HepG2 (cell line): ENCODE data around the gene FAM229A. TPM values are rescaled to one million over a fixed set of nuclear protein-coding genes. Genes with fewer than 3 reads are reported as not detected.

Source experiments
- KDM1A ChIP-seq: IDR thresholded peaks from 2 replicates; pipeline ENCODE4 v1.6.1; 2016; ENCODE audit warnings: missing compliant biosample characterization
- NBN ChIP-seq: fragments of 450-650 bp; conservative IDR thresholded peaks from 2 replicates; pipeline ENCODE4 v1.6.1; 2017
- NFATC3 ChIP-seq: sonication (generic); formaldehyde crosslinking; IDR thresholded peaks from 2 replicates; pipeline ENCODE4 v1.5.1; 2020; ENCODE audit warnings: mild to moderate bottlenecking, missing genetic modification reagents
- NFIB ChIP-seq: sonication (generic); formaldehyde crosslinking; IDR thresholded peaks from 2 replicates; pipeline ENCODE4 v1.9.0; 2021; ENCODE audit warnings: missing genetic modification reagents, mild to moderate bottlenecking, borderline replicate concordance
- POLR2AphosphoS2 ChIP-seq: IDR thresholded peaks from 2 replicates; pipeline ENCODE4 v1.6.1; 2011; ENCODE audit warnings: low read depth, low read length, improper control_type of control experiment
- SETDB1 ChIP-seq: sonication (generic); formaldehyde crosslinking; IDR thresholded peaks from 2 replicates; pipeline ENCODE4 v1.5.1; 2020; ENCODE audit warnings: missing genetic modification reagents, mild to moderate bottlenecking, borderline replicate concordance
- SMYD3 ChIP-seq: sonication (generic); formaldehyde crosslinking; IDR thresholded peaks from 2 replicates; pipeline ENCODE4 v1.8.1; 2023; ENCODE audit warnings: mild to moderate bottlenecking, missing genetic modification reagents
- TIGD3 ChIP-seq: sonication (generic); formaldehyde crosslinking; IDR thresholded peaks from 2 replicates; pipeline ENCODE4 v1.5.1; 2020; ENCODE audit warnings: mild to moderate bottlenecking, missing genetic modification reagents, borderline replicate concordance
- ZBTB8A ChIP-seq: sonication (generic); formaldehyde crosslinking; IDR thresholded peaks from 2 replicates; pipeline ENCODE4 v1.4.0; 2020; ENCODE audit warnings: mild to moderate bottlenecking, low read depth, missing genetic modification reagents, borderline replicate concordance
- ZNF205 ChIP-seq: IDR thresholded peaks from 2 replicates; pipeline ENCODE4 v1.6.1; 2018; ENCODE audit warnings: missing biosample characterization, missing genetic modification reagents
- ZNF280B ChIP-seq: sonication (generic); formaldehyde crosslinking; IDR thresholded peaks from 2 replicates; pipeline ENCODE4 v1.5.0; 2020; ENCODE audit warnings: missing genetic modification reagents, mild to moderate bottlenecking, borderline replicate concordance
- ZNF350 ChIP-seq: sonication (generic); formaldehyde crosslinking; IDR thresholded peaks from 2 replicates; pipeline ENCODE4 v1.4.0; 2020; ENCODE audit warnings: mild to moderate bottlenecking, low read depth, missing genetic modification reagents, borderline replicate concordance
- ZNF503 ChIP-seq: sonication (generic); formaldehyde crosslinking; IDR thresholded peaks from 2 replicates; pipeline ENCODE4 v1.4.0; 2020; ENCODE audit warnings: missing genetic modification reagents
- ZNF589 ChIP-seq: sonication (generic); formaldehyde crosslinking; conservative IDR thresholded peaks from 2 replicates; pipeline ENCODE4 v1.8.0; 2022; ENCODE audit warnings: mild to moderate bottlenecking, moderate library complexity, missing genetic modification reagents
- ZNF691 ChIP-seq: sonication (generic); formaldehyde crosslinking; IDR thresholded peaks from 2 replicates; pipeline ENCODE4 v1.4.0; 2020; ENCODE audit warnings: missing genetic modification reagents, low read depth, mild to moderate bottlenecking, borderline replicate concordance
- ZNF770 ChIP-seq: sonication (generic); formaldehyde crosslinking; IDR thresholded peaks from 2 replicates; pipeline ENCODE4 v1.5.0; 2020; ENCODE audit warnings: mild to moderate bottlenecking, missing genetic modification reagents
- ZSCAN31 ChIP-seq: sonication (generic); formaldehyde crosslinking; IDR thresholded peaks from 2 replicates; pipeline ENCODE4 v1.5.0; 2020; ENCODE audit warnings: low read depth, mild to moderate bottlenecking, missing genetic modification reagents
- polyA plus RNA-seq, 8 experiments: library from polyadenylated mRNA; depleted of rRNA in 3 of 8; stranded (reverse) in 7 of 8; unstranded in 1 of 8; fragments of >200 nt; fragmentation: Illumina TruSeq in 4 of 8; extraction: Trizol in 4 of 8; gene quantifications; 2 replicates each; pipeline versions ENCODE4 v1.2.1 to v1.2.3, GENCODE V29; 2011 to 2016; ENCODE audit warnings: low read depth in 4 of 8, missing spikeins in 1 of 8, mixed read lengths in 1 of 8; ENCODE audit not compliant: insufficient read depth in 1 of 8
- total RNA-seq, 5 experiments: library from RNA; depleted of rRNA; stranded (reverse); fragments of >200 nt; fragmentation: Illumina TruSeq; extraction: Trizol; gene quantifications; 2 replicates each; pipeline ENCODE4 v1.2.3, GENCODE V29; 2016; ENCODE audit warnings: low read depth in 1 of 5

Gene FAM229A
- total and polyA plus RNA-seq, 2 of the 13 experiments (the other 11 are each of a cell fraction or from before 2014, with no cell fraction given): 3.2 to 17.6 TPM

- TF ChIP-seq ZNF770 (CRISPR knock-in tag): peak; percentile 62; the same call in 1 of the 2 replicates
- TF ChIP-seq NBN: no peak
- TF ChIP-seq ZNF280B (CRISPR knock-in tag): peak; percentile 63; the same call in 1 of the 2 replicates
- TF ChIP-seq ZNF350: peak; percentile 91
- no peak for TF ChIP-seq NFIB (CRISPR knock-in tag)
- TF ChIP-seq POLR2AphosphoS2: 0 out of 2 replicates have a peak, but pooled peaks have one; percentile 41
- no peak for TF ChIP-seq SMYD3 (CRISPR knock-in tag)
- TF ChIP-seq KDM1A (CRISPR knock-in tag): peak; percentile 50; the same call in 1 of the 2 replicates
- TF ChIP-seq SETDB1 (CRISPR knock-in tag): no peak
- TF ChIP-seq NFATC3 (CRISPR knock-in tag): no peak
- TF ChIP-seq ZNF503 (CRISPR knock-in tag): no peak
- peak; percentile 60; the same call in 1 of the 2 replicates for TF ChIP-seq ZNF205 (CRISPR knock-in tag)
- TF ChIP-seq ZSCAN31: peak; percentile 85; the same call in 1 of the 2 replicates
- TF ChIP-seq ZBTB8A (CRISPR knock-in tag): no peak
- no peak for TF ChIP-seq TIGD3 (CRISPR knock-in tag)
- peak; percentile 73; the same call in 1 of the 2 replicates for TF ChIP-seq ZNF691 (CRISPR knock-in tag)
- peak; percentile 45; the same call in 1 of the 2 replicates for TF ChIP-seq ZNF589
Observed at GRCh38 chr1:32394141-32394889, 32.0 kb upstream of the FAM229A start, which contains the start of gene BSDC1 (continued).
